Measurements from ENCODE around the gene PXDC1.
"Not testable (repeated sequence)": the region's sequence is repeated elsewhere in the genome, so short reads cannot be mapped to it uniquely, and the experiment has no call there.

PXDC1 gene

DNA sequence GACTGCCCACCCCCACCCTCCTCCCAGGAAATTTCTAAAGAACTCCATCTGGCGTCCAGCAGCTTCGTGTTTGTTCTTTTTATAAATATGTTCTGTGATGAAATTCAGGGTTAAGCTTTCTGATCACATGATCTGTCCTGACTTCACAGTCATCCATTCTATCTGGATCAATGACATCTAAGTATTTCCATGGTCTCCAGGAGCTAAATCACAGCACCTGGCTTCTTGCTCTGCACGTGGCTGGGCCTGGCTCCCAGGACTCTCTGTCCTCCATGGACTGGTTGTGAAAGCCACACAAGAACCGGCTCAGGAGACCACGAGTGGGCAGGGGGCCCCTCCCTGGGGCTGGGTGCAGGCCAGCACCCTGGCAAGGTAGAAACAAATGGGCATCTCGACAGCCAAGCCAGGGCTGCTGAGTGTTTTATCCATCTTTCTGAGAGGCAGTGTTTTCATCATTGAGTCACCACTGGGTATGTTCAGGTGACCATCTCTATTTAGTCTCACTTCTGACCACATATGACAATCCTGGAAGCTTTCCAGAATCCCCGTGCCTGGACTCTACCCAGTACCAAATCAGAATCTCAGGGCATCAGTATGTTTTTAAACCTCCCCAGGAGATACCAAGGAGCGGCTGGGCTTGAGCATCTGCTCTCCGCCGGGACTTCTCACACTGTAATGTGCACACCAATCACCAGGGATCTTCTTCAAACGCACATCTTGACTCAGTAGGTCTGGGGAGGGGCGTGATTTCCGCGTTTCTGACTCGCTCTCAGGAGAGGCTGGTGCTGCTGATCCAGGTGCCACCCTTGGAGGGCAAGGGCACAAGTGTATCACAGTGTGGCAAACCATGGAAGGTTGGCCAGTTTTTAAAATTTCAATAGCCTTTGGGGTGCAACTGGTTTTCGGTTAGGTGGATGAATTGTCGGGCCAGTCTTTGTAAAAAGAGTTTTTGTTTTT, 31.6 kb upstream of the PXDC1 start:
- DNase-seq, result no peak

DNA sequence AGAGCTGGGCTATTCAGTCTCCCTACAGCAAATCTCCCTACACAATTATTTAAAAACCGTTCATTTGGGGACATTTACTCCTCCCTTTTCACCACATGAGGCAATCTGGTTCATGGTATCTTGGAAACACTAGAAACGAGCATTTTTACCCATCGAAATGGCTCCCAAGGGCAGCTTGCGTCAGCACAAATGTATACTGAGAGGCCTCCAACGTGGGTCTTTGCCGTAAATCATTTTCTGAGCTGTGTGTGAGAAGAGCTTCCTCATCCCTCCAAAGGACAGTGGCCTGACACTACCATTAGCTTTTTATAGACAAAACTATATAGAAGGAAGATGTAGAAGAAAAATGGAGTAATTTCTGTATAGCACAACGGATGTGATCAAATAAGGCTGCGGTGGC, 30.0 kb upstream of the PXDC1 start:
- no peak for DNase-seq

- DNase-seq, result no peak
Observed at GRCh38 chr6:3779574-3779849, 28.0 kb upstream of the PXDC1 start.

- DNase-seq, result no peak
Observed at GRCh38 chr6:3778701-3779573, 27.4 kb upstream of the PXDC1 start.

GRCh38 chr6:3777730-3778461, 26.4 kb upstream of the PXDC1 start:
- DNase-seq, result no peak

DNA sequence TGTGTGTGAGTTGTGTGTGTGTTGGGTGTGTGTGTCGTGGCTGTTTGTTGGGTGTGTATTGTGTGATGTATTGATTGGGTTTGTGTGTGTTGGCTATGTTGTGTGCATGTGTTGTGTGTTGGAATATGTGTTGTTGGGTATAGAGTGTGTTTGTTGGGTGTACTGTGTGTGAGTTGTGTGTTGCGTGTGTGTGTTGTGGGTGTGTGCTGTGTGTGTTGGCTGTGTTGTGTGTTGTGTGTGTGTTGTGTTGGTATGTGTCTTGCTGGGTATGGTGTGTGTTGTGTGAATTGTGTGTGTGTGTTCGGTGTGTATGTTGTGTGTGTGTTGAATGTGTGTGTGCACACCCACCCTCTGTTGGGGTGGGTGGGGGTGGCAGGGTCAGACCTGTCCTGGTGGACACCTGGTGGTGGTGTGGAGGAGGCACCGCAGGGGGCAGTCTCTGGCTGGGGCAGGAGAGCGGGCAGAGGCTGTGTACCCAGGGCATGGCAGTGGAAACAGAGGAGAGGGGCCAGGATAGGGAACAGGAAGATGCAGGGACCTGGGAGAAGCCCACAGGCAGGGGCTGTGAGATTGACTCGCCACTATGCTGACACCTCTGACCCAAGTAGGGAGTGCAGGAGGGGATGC, 25.5 kb upstream of the PXDC1 start:
- DNase-seq, result no peak

- no peak for DNase-seq
Observed at GRCh38 chr6:3775847-3776246, 24.3 kb upstream of the PXDC1 start.

- no peak for DNase-seq
Observed at GRCh38 chr6:3775386-3775785, 23.9 kb upstream of the PXDC1 start.

- no peak for DNase-seq
Observed at GRCh38 chr6:3773678-3774298, 22.3 kb upstream of the PXDC1 start.

DNA sequence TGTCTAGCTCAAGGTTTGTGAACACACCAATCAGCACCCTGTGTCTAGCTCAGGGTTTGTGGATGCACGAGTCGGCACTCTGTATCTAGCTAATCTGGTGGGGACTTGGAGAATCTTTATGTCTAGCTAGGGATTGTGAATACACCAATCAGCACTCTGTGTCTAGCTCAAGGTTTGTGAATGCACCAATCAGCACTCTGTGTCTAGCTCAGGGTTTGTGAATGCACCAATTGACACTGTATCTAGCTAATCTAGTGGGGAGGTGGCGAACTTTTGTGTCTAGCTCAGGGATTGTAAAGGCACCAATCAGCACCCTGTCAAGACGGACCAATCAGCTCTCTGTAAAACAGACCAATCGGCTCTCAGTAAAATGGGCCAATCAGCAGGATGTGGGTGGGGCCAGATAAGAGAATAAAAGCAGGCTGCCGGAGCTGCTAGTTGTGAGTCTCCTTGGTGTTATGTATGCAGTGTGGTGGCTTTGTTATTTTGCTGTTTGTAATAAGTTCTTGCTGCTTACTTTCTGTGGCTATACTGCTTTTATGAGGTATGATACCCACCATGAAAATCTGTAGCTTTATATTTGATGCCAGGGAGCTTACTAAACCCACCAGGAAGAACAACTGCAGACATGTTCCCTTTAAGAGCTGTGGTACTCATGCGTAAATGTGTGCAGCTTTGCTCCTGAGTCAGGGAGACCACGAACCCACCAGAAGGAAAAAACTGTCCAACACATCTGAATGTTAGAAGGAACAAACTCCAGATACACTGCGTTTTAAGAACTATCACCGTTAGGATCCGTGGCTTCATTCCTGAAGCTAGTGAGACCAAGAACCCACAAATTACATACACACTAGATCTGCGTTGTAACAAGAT, 20.9 kb upstream of the PXDC1 start:
- DNase-seq, result not testable (repeated sequence)

- no peak for DNase-seq
Observed at GRCh38 chr6:3771407-3772011, 20.0 kb upstream of the PXDC1 start.

GRCh38 chr6:3770023-3770720, 18.7 kb upstream of the PXDC1 start:
- no peak for DNase-seq

DNA sequence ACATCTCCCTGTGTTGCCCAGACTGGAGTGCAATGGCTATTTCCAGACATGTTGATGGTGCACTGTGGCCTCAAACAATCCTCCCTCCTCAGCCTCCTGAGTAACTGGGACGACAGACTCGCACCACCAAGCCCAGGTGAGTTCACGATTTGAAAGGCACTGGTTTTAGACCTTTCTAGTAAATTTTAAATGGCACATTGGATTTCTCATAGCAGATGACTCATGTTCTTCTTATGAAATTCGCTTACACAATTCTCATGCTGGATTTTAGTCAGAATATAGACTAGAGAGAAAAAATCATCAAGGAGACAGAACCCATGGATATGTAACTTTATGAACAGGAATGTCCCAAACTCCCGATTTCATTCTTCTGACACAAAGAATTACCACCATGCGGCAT, 18.1 kb upstream of the PXDC1 start:
- DNase-seq, result no peak

DNA sequence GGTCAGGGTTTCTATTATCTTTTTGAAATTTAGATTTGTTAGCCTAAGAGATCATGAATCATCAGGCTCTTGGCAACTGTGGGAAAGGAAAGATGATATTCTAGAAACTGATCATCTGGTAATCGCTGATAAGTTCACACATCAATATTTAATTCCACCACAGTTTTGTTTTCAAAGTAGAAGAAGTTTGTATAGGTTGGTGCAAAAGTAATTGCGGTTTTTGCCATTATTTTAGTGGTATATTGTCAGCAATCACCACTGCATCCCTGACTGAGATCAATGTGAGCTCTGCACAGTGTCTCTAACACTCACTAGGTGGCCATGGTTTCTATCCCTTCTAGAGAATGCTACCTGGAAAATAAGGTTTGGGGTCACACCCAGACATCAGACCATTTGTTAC, 17.0 kb upstream of the PXDC1 start:
- no peak for DNase-seq

- DNase-seq, result not testable (repeated sequence)
Observed at GRCh38 chr6:3767483-3767882, 16.0 kb upstream of the PXDC1 start.

GRCh38 chr6:3766214-3766613, 14.7 kb upstream of the PXDC1 start:
- no peak for DNase-seq

DNA sequence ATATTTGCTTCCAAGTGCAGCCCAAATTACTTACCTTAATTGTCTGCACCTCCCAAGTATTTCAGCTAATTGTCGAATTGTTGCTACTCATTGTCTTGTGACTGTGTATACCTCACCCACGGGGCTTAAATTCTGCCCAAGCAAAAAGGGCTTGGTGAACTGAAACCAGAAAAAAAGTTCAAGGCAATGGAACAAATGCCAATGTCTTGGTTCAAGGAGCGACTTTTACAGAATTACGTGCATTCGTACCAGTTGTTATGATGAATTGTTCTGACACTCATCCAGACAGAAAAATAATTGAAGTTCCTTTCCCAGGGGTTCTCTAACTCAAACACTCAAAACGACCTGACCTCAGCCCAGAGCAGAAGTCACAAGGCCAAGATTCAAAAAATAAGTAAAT, 13.9 kb upstream of the PXDC1 start:
- no peak for DNase-seq

DNA sequence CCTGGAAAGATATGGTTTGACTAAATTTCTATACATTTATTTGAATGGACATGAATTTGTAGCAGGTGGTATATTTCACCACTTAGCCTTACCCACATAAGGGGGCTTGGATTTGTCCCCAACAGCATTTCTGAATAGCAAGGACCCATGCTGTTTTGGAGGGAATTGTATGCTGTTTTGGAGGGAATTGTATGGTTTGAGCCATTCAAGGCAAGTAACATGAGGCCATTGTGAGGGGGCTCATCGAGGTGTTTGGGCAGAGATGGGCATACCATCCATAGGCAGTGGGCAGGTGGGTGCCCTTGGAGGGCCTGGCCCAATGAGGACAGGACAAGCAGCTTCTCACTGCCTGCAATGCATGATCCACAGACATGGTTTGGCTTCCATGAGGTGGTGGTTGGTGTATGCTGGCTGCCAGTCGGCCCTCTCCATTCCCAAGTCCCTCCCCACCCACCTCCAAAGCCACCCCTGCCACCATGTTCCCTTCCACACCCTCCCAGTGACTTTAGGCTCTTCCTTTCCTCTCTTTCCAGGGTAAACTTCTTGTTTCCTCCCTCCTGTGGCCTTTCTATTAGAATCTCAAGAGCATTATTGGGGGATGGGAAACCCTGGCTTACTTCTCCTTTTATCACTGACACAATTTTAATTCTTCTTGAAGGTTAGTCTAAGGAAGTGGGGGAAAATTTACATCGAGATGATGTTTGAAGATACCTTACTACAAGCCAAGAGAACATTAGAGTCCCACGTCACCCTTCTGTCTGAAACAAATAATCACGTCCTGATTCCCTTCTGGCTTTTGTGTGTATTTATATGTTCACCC, 13.2 kb upstream of the PXDC1 start:
- DNase-seq, result no peak

DNA sequence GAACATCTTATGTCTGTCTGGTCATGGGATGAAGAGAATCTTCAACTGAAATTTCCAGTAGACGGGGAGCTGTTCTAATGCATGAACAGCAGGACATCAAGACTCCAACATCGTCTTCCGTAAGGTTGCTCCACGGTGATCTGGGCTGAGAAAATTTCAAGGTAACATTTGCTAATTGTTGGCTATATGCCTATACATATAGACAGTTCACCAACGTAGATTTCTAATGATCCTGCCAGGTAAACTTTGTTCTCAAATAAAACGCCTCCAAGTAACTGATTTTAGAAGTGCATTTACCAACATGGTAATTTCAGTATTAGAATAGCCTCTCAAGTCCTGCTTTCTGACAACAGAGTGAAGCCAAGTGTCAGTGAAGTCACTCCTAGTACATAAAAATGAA, 11.3 kb upstream of the PXDC1 start:
- DNase-seq, result no peak
